HG02610 (cell line): ENCODE data around the gene PXYLP1.

Experiments used
- ATAC-seq: cut with Tn5 transposase; IDR thresholded peaks from one replicate; pipeline ENCODE4 v1.9.1; 2021; ENCODE audit warnings: mild to moderate bottlenecking, moderate library complexity; ENCODE audit not compliant: unreplicated experiment

PXYLP1 gene

GRCh38 chr3:141271279-141272030, 39.8 kb downstream of the PXYLP1 start:
- no peak for ATAC-seq

DNA sequence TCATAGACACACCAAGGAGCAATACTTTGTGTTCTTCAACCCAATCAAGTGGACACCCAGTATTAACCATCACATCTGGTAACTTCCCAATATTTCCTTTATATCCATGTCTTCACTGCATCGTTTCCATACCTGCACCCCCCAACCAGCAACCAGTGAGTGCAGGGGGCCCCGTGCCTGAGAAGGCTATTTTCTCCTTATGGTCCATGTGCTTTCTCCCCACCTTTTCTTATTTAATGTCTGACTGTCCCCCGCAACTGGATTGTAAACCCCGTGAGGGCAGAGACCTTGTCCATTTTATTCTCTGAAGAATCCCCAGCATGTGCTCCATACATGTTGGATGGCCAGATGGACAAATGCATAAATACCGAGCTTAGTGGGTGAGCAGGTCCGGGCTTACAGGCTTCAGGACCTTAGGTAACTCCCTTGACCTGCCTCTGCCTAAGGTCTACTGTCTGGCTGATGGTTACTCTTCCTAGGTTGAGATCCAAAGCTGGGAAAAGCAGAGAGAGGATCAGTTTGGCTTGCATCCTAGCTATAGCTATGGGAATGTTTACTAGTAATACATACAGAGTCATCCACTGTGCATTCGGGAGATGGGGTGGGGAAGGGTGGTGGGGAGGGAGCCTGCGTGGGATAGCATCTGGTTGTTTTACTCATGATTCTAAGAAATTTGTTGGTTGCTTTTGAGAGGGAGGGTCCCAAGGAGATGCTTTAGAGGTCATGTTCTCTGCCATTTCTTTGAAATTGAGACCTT, 41.5 kb downstream of the PXYLP1 start:
- no peak for ATAC-seq

DNA sequence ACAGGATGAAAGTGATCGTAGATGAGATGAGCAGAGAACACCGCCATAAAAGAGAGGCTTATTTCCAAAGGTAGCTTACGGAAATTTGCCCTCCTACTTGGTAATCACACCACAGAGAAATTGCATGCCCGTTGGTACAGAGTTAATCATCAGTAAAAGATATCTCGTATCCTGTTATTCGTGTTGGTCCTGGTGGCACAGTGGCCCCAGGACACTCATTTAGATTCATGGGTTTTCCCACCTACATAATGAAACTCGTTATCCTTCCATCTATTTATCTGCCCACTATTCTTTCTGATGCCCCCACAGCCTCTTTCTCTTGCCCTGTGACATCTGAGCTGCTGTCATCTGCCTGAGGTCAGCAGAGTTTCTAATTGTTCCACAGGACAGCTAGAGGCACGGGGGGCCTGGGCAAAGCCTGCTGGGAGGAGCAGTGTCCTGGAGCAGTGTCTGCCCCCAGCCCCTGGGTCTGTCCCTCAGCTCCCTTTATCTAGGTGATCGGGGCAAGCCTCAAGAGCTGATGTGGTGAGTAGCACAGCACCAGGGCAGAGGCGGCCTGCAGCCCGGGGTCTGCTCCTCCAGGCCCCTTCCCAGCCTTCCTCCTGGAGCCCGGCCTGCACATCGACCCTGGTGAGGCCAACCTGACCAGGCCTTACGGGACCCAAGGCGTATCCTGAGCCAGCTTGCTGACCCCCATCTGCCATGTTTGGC, 42.2 kb downstream of the PXYLP1 start:
- ATAC-seq = no peak

GRCh38 chr3:141274411-141275031, 42.9 kb downstream of the PXYLP1 start:
- no peak for ATAC-seq

GRCh38 chr3:141275032-141275422, 43.4 kb downstream of the PXYLP1 start:
- peak; percentile 87 for ATAC-seq

DNA sequence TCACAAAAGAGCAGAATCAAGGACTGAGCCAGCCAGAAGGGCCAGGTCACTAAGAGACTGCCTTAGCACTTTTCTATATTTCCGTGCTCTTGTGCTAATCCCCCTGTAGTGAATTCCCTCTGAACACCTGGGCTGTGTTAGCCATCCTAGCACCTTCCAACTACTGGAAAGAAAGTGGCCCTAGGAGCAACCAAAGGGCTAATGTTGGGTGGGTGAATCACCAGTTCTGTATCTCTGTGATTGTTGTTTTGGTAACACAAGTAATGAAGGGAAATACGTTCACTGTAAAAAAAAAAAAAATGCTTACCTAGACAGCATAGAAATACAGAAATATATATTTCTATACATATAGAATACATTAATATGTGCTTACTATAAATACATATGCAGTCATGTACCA, 43.9 kb downstream of the PXYLP1 start:
- no peak for ATAC-seq

DNA sequence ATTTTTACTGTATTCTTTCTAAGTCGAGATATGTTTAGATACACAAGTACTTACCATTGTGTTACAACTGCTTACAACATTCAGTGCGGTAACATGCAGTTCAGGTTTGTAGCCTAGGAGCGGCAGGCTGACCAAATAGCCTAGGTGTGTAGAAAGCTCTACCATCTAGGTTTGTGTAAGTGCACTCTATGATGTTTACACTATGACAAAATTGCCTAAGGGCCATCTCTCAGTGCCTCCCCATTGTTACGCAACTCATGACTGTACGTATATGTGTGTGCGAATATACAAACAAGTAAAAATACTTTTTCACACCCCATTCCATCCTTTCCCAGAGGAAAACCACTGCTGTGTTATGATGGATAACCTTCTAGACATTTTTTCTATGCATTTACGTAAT, 44.3 kb downstream of the PXYLP1 start:
- ATAC-seq = no peak

- no peak for ATAC-seq
These were observed 44.8 kb downstream of the PXYLP1 start for GRCh38 chr3:141276398-141276797.

- ATAC-seq = no peak
These were observed 45.8 kb downstream of the PXYLP1 start for GRCh38 chr3:141277451-141277850.

DNA sequence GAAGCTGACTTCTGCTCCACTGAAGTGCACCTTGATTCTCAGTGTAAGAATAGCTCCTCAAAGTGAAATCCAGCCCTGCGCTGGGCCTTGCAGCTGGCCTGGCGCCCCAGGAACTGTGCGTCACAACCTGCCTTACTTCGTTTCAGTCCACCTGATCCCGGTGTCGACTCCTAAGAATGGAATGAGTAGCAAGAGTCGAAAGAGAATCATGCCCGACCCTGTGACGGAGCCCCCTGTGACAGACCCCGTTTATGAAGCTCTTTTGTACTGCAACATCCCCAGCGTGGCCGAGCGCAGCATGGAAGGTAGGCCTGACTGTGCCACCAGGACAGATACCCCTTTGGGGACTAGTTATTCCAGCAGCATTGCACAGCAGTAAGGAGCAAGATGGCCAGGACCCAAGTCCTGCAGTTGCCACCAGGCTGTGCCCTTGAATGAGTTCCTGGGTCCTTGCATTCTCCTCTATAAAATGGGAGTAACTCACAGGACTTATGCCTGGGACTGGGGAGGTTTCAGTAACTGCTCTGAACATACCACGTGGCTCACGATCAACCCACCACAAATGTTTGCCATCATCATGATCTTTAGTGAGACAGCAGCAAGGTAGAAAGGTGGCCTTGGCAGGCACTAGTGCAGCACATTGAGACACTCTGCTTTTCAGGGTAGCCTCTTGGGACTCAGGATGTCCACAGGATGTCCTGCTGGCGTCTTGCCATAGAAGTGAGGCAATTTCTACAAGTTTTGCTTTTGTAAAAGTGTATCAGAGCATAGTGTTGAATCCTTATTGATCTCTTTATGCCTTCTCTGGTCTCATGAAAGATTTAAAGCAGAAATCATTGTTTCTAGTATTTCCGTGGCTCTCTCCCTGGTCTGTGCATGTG, 46.8 kb downstream of the PXYLP1 start:
- no peak for ATAC-seq

- peak; percentile 51 for ATAC-seq
These were observed 47.7 kb downstream of the PXYLP1 start for GRCh38 chr3:141279077-141279967.

GRCh38 chr3:141280086-141280485, 48.5 kb downstream of the PXYLP1 start:
- no peak for ATAC-seq

DNA sequence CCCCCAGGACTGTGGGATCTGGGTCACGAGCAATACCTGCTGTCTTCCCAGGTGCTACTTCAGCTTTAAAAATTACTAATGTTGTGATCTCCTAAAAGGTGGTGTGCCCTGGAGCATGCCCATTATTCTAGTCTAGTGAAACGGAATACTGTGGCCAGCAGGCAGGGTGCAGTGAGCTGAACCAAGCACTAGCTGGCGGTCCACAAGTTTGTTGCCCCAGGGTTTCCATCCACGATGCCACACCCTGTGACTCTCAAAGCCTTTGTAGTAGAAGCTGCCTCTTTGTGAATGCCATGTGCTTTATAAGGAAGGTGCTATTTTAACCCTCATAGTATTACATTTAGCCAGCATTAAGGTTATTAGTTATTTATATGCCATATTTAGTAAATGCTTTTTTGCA, 49.1 kb downstream of the PXYLP1 start:
- no peak for ATAC-seq

- ATAC-seq = no peak
These were observed 53.9 kb downstream of the PXYLP1 start for GRCh38 chr3:141285570-141285969.

- ATAC-seq = no peak
These were observed 55.2 kb downstream of the PXYLP1 start for GRCh38 chr3:141286856-141287255.

DNA sequence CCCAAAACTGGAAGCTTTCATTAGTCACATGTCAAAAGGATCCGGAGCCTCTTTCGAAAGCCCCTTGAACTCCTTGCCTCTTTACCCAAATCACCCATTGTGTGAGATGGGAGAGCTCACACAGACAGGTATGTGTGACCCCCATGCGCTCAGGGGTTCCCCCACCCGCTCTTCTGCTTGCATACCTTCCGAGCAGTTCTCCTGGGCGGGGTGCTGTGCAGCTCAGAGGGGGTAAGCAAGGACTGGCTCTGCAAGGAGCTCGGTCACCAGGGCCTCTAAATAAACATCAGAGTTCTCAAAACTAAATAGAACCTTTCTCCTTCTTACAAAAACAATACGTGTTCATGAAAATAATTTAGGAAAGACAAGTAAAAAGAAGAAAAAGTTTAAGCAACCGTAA, 55.7 kb downstream of the PXYLP1 start:
- ATAC-seq = no peak

DNA sequence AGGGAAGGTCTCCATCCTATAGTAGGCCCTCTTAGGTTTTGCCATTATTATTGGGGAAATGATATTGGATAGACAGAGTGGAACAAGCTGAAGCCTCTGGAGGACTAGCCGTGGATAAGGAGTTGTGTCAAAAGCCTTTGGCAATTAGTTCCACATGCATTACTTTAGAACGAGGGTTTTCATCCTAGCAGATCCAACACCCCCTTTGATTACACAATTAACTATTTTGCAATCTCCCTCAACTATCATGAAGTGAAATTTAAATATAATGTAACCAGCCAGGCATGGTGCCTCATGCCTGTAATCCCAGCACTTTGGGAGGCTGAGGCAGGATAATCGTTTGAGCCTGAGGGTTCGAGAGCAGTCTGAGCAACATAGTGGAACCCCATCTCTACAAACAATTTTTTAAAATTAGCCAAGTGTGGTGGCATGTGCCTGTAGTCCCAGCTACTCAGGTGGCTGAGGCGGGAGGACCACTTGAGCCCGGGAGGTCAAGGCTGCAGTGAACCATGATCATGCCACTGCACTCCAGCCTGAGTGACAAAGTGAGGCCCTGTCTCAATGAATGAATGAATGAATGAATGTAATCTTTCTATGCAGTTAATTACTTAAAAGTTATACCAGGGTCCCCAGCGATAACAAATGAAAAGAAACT, 56.8 kb downstream of the PXYLP1 start:
- no peak for ATAC-seq

GRCh38 chr3:141289228-141289772, 57.7 kb downstream of the PXYLP1 start:
- peak; percentile 58 for ATAC-seq
